ENCODE data around the gene WFS1. TPM values are rescaled to one million over a fixed set of nuclear protein-coding genes. Genes with fewer than 3 reads are reported as not detected.

WFS1 gene
- total and polyA plus RNA-seq, 2 of the 4 experiments (the other 2 are of a cell fraction): 9.7 to 42.4 TPM

DNA sequence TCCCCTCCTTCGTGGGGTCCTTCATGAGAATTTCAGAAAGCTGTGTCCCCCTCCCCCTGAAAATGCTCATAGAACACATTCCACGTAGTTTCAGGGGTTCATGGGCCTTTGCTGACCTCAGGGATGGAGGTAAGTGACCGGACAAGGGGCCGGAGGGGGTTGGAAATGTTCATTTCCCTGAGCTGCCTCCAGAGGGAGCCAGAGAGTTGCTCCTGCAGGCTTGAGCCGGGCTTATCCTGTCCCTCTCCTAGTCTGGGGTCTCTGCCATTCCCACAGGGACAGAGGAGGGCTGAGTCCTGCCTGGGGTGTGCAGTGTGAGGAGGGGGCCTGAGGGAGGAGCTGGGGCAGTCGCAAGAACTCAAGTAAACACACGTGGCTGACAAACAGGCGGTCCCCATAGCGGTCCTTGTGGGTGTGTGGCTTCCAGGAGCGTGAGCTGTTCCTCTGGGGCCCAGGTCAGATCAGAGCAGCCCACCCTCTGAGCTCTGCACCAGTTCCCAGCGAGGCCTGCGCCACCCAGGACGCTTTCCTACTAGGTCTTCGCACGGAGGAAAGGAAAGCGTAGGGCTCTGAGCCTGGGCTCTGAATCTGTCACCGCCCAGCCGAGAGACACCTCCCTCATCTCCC, 62.5 kb downstream of the WFS1 start:
- CTCF ChIA-PET: interaction anchor here (0.7 to 4.2 kb wide), 8 partner anchors 11 to 552 kb away, joined by 3 to 43 read pairs (median 4); no protein-coding TSS in a partner anchor
- H3K4ac ChIP-seq (ENCODE audit: low read depth, low read length): no peak overlapping the region
- peaks cover 3% of the 10 kb centered on the region; the same call in 1 of the 2 replicates for H3K9me3 ChIP-seq (ENCODE audit: control insufficient read depth, insufficient read depth, low read length)
- no peak overlapping the region for H3K4me3 ChIP-seq (ENCODE audit: insufficient read depth, low read depth, low read length)
- H3K9ac ChIP-seq (ENCODE audit: low read depth, low read length): no peak overlapping the region
- H4K5ac ChIP-seq (ENCODE audit: low read depth, low read length): no peak overlapping the region
- intact Hi-C loops (cut with micrococcal nuclease): loop anchor here (1.0 to 5.0 kb wide), 2 partner anchors 214 to 750 kb away; no protein-coding TSS in a partner anchor
- H3K56ac ChIP-seq (ENCODE audit: extremely low read depth, insufficient read depth, low read length): no peak overlapping the region
- H4K8ac ChIP-seq (ENCODE audit: low read depth in 2 of 2, low read length in 2 of 2): no peak overlapping the region
- H3K36me3 ChIP-seq (ENCODE audit: control insufficient read depth, insufficient read depth, low read length): no peaks in the 10 kb centered on the region
- no peaks in the 10 kb centered on the region for H3K79me1 ChIP-seq (ENCODE audit: low read depth in 1 of 2, low read length in 2 of 2)
- in situ Hi-C loops (cut with MboI; ENCODE audit: low sequenced_read_pairs): no loop called here
- H3K27ac ChIP-seq (ENCODE audit: insufficient read depth, low read length): no peak overlapping the region
- ATAC-seq (ENCODE audit: low read depth) (peak; percentile 60), DNase-seq (peak; percentile 15)
- H3K18ac ChIP-seq (ENCODE audit: low read depth, low read length): no peak overlapping the region
- no peaks in the 10 kb centered on the region for H3K9me1 ChIP-seq (ENCODE audit: insufficient read depth, low read length)
- no peak overlapping the region for H2BK20ac ChIP-seq (ENCODE audit: low read depth, low read length)
- H2BK5ac ChIP-seq (ENCODE audit: low read depth, low read length, poor library complexity, severe bottlenecking): no peak overlapping the region
- no peak overlapping the region for H2BK15ac ChIP-seq (ENCODE audit: low read depth, low read length)
- no peak overlapping the region for H2BK120ac ChIP-seq (ENCODE audit: low read depth, low read length)
- no peak overlapping the region for H3K14ac ChIP-seq (replicated peaks; ENCODE audit: low read depth, low read length)
- no peak overlapping the region for H4K91ac ChIP-seq (ENCODE audit: insufficient read depth, low read depth, low read length)
- WGBS, 2 experiments (ENCODE audit: extremely low coverage in 2 of 2, insufficient read length in 1 of 2): no CpG with 5 or more reads among the region's 18 CpGs
- H3K23ac ChIP-seq (ENCODE audit: low read depth, low read length): no peak overlapping the region
- peaks cover 17% of the 10 kb centered on the region for H3K27me3 ChIP-seq (ENCODE audit: control insufficient read depth, insufficient read depth, low read length)
- H4K20me1 ChIP-seq (ENCODE audit: insufficient read depth, low read length): no peaks in the 10 kb centered on the region; the same call in 1 of the 2 replicates
- dilution Hi-C loops (cut with HindIII; ENCODE audit: low sequenced_read_pairs, unreplicated experiment): no loop called here
- H3K4me1 ChIP-seq (ENCODE audit: control insufficient read depth, insufficient read depth, low read length): no peaks in the 10 kb centered on the region
- POLR2A ChIA-PET (ENCODE audit: unreplicated experiment): no interaction called here
- BruUV-seq (replicated peaks): no TSS peak
- H2AK5ac ChIP-seq (ENCODE audit: low read depth, low read length): no peak overlapping the region
- H3K4me2 ChIP-seq (ENCODE audit: low read depth, low read length): no peak overlapping the region
- H2AK9ac ChIP-seq (replicated peaks; ENCODE audit: low read depth, low read length, poor library complexity): no peak overlapping the region
- peak overlapping the region; percentile 14 for H2AFZ ChIP-seq (replicated peaks; ENCODE audit: low read length, poor library complexity)
- TF ChIP-seq MAZ (IDR thresholded peaks at IDR 0.05; ENCODE audit: borderline replicate concordance, low read depth, low read length) (peak; percentile 39; the same call in 1 of the 2 replicates), RAD21 (IDR thresholded peaks at IDR 0.05; ENCODE audit: low read length) (peak; percentile 65), MXI1 (IDR thresholded peaks at IDR 0.05; ENCODE audit: borderline replicate concordance, low read depth, low read length) (no peak), SMC3 (IDR thresholded peaks at IDR 0.05; ENCODE audit: low read depth, low read length) (peak; percentile 42; the same call in 1 of the 2 replicates)
- TF ChIP-seq, protein P1, sequence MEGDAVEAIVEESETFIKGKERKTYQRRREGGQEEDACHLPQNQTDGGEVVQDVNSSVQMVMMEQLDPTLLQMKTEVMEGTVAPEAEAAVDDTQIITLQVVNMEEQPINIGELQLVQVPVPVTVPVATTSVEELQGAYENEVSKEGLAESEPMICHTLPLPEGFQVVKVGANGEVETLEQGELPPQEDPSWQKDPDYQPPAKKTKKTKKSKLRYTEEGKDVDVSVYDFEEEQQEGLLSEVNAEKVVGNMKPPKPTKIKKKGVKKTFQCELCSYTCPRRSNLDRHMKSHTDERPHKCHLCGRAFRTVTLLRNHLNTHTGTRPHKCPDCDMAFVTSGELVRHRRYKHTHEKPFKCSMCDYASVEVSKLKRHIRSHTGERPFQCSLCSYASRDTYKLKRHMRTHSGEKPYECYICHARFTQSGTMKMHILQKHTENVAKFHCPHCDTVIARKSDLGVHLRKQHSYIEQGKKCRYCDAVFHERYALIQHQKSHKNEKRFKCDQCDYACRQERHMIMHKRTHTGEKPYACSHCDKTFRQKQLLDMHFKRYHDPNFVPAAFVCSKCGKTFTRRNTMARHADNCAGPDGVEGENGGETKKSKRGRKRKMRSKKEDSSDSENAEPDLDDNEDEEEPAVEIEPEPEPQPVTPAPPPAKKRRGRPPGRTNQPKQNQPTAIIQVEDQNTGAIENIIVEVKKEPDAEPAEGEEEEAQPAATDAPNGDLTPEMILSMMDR (conservative IDR thresholded peaks at IDR 0.05; ENCODE audit: low read depth, low read length): peak; percentile 73

Measured in IMR-90 (cell line).